Neural progenitor cell (in vitro differentiated cells): ENCODE data around the gene ATF7IP.

Experiments
- EZH2phosphoT487 ChIP-seq: fragments of 200-600 bp; sonication (generic); IDR thresholded peaks from 2 replicates; pipeline ENCODE4 v1.6.1; 2017; ENCODE audit warnings: antibody characterized with exemption
- TF ChIP-seq, protein P1 (sequence below): fragments of 200-600 bp; sonication (generic); IDR thresholded peaks from 2 replicates; pipeline ENCODE4 v1.5.1; 2017; ENCODE audit warnings: antibody characterized with exemption, mild to moderate bottlenecking

DNA sequence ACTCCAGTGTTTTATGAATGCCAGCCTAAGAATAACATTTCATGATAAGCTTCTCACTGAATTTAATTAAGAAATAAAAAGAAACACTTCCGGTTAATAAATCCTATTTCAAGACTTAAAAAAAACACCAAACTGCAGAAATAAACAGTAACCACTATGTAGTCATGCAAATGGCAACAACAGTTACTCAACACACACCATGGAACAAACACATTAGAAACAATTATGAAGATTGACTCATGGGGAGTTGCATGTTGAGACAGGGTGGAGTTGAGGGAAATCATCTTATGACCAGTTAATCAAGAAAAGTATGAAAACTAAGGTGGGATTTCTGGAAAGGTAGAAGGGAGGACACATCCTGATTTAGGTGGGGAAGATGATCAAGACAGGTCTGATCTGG, 149.5 kb downstream of the ATF7IP start:
- TF ChIP-seq, protein P1, sequence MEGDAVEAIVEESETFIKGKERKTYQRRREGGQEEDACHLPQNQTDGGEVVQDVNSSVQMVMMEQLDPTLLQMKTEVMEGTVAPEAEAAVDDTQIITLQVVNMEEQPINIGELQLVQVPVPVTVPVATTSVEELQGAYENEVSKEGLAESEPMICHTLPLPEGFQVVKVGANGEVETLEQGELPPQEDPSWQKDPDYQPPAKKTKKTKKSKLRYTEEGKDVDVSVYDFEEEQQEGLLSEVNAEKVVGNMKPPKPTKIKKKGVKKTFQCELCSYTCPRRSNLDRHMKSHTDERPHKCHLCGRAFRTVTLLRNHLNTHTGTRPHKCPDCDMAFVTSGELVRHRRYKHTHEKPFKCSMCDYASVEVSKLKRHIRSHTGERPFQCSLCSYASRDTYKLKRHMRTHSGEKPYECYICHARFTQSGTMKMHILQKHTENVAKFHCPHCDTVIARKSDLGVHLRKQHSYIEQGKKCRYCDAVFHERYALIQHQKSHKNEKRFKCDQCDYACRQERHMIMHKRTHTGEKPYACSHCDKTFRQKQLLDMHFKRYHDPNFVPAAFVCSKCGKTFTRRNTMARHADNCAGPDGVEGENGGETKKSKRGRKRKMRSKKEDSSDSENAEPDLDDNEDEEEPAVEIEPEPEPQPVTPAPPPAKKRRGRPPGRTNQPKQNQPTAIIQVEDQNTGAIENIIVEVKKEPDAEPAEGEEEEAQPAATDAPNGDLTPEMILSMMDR = no peak
- no peak for TF ChIP-seq EZH2phosphoT487
